ENCODE measurements around the gene LDLRAD3. TPM values are rescaled to one million over a fixed set of nuclear protein-coding genes. Genes with fewer than 3 reads are reported as not detected.

Gene LDLRAD3
- total RNA-seq, 1 donor from 2014 or later, result 21.6 TPM

- no peaks in the 10 kb centered on the region for H3K27me3 ChIP-seq
- H3K9me3 ChIP-seq, result no peaks in the 10 kb centered on the region
- no peaks in the 10 kb centered on the region for H3K4me1 ChIP-seq
- TF ChIP-seq, protein P1, sequence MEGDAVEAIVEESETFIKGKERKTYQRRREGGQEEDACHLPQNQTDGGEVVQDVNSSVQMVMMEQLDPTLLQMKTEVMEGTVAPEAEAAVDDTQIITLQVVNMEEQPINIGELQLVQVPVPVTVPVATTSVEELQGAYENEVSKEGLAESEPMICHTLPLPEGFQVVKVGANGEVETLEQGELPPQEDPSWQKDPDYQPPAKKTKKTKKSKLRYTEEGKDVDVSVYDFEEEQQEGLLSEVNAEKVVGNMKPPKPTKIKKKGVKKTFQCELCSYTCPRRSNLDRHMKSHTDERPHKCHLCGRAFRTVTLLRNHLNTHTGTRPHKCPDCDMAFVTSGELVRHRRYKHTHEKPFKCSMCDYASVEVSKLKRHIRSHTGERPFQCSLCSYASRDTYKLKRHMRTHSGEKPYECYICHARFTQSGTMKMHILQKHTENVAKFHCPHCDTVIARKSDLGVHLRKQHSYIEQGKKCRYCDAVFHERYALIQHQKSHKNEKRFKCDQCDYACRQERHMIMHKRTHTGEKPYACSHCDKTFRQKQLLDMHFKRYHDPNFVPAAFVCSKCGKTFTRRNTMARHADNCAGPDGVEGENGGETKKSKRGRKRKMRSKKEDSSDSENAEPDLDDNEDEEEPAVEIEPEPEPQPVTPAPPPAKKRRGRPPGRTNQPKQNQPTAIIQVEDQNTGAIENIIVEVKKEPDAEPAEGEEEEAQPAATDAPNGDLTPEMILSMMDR (IDR thresholded peaks at IDR 0.05), result no peak
- peaks cover 3 to 4% of the 10 kb centered on the region in 2 donors for H3K36me3 ChIP-seq
- intact Hi-C loops (cut with DNase I), result no loop called here
- DNase-seq (ENCODE audit: low spot score in 2 of 2), result no peak
- no peak overlapping the region for H3K27ac ChIP-seq
- H3K4me3 ChIP-seq, result no peak overlapping the region
These were observed 133.5 kb downstream of the LDLRAD3 start for GRCh38 chr11:36077368-36077767.

DNA sequence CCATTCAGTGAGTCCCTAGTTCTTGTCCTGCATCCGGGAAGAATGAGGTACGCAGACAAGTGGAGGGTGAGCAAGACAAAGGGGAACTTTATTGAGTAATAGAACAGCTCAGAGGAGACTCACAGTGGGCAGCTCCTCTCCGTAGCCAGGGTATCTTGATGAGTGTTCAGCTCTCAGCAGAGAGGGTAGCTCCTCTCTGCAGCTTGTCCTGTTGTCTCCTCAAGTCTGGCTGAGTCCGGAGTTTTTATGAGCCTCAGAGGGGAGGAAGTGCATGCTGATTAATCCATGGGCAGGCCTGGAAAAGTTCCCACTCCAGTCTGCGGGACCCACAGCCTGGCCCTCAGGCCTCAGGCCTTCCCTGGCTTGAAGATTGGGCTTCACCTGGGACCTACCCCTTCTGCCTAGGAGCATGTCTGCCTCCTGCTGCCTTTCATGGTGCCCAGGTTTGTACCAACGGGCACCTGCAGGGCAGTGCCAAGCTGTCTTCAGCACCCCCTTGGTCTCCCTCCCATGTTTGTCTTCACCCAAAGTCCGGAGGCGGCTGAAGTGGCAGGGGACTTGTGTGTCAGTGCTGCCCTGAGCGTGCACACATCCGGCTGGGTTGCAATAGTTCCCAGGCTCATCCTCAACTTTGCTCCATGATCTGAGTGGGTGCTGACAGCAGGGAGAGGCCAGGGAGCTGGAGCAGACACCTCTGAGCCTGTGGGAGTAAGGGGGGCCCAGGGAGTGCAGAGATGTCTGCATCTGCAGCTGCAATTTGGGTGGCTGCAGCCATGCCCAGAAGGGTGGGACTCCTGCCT, 134.2 kb downstream of the LDLRAD3 start:
- TF ChIP-seq, protein P1 (IDR thresholded peaks at IDR 0.05), result no peak
- intact Hi-C loops (cut with DNase I), result no loop called here
- no peak overlapping the region for H3K4me3 ChIP-seq
- H3K9me3 ChIP-seq, result no peaks in the 10 kb centered on the region
- no peaks in the 10 kb centered on the region for H3K4me1 ChIP-seq
- H3K36me3 ChIP-seq, result peaks cover 4 to 7% of the 10 kb centered on the region in 2 donors
- H3K27me3 ChIP-seq, result no peaks in the 10 kb centered on the region
- H3K27ac ChIP-seq, result no peak overlapping the region
- no peak for DNase-seq (ENCODE audit: low spot score in 2 of 2)

DNA sequence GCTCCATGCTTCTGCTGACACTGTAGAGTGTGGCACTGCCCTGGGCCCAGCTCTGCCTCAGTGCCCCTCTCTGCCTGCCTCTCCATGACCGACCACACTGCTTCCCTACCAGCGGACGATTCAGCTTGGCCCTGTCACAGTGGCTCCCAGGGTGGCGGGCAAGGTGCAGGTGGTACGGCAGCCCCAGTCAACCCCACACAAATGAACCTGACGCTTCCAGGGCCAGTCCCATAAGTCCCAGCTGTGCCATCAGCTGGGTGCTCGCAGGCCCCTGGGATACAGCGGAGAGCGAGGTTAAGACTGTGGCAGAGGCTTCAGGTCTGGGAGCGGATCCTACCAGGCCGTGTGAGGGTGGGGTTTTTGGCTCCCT, 134.8 kb downstream of the LDLRAD3 start:
- Histone ChIP-seq H3K27ac (no peak overlapping the region), H3K4me3 (no peak overlapping the region), H3K4me1 (no peaks in the 10 kb centered on the region), H3K27me3 (no peaks in the 10 kb centered on the region), H3K9me3 (no peaks in the 10 kb centered on the region), H3K36me3 (peaks cover 4 to 7% of the 10 kb centered on the region in 2 donors)
- no peak for DNase-seq (ENCODE audit: low spot score in 2 of 2)
- intact Hi-C loops (cut with DNase I), result no loop called here
- TF ChIP-seq, protein P1 (IDR thresholded peaks at IDR 0.05), result no peak

- Histone ChIP-seq H3K4me3 (no peak overlapping the region), H3K27me3 (no peaks in the 10 kb centered on the region), H3K27ac (no peak overlapping the region), H3K36me3 (peaks cover 4 to 7% of the 10 kb centered on the region in 2 donors), H3K9me3 (no peaks in the 10 kb centered on the region), H3K4me1 (no peaks in the 10 kb centered on the region)
- TF ChIP-seq, protein P1 (IDR thresholded peaks at IDR 0.05), result no peak
- intact Hi-C loops (cut with DNase I), result no loop called here
- DNase-seq (ENCODE audit: low spot score in 2 of 2), result no peak
These were observed 136.2 kb downstream of the LDLRAD3 start for GRCh38 chr11:36079878-36080675.

GRCh38 chr11:36081274-36081945, 137.5 kb downstream of the LDLRAD3 start:
- no peak for DNase-seq (ENCODE audit: low spot score in 2 of 2)
- Histone ChIP-seq H3K9me3 (no peaks in the 10 kb centered on the region), H3K4me1 (no peaks in the 10 kb centered on the region), H3K27me3 (no peaks in the 10 kb centered on the region), H3K4me3 (no peak overlapping the region), H3K27ac (no peak overlapping the region), H3K36me3 (peaks cover 4 to 7% of the 10 kb centered on the region in 2 donors)
- intact Hi-C loops (cut with DNase I), result no loop called here
- TF ChIP-seq, protein P1 (IDR thresholded peaks at IDR 0.05), result no peak
